KBM-7 (cell line): ENCODE results near the gene PARVA.

Source experiments
- DNase-seq: peaks from one replicate; pipeline ENCODE4 v3.0.0-alpha.2; 2015
- in situ Hi-C: fragments of 300-500 bp; cut with MboI; formaldehyde crosslinking; loops from 2 replicates; pipeline ENCODE4 v1.14.3; 2020; ENCODE audit warnings: low sequenced_read_pairs, low pct_unique_long_range_greater_than_20kb, mixed read lengths

PARVA gene

GRCh38 chr11:12560362-12560761 is 183.0 kb downstream of the PARVA start:
- in situ Hi-C loops: no loop called here
- no peak for DNase-seq

- no peak for DNase-seq
- in situ Hi-C loops: no loop called here
Observed at GRCh38 chr11:12560861-12561260, 183.5 kb downstream of the PARVA start.

GRCh38 chr11:12564012-12564411 is 186.6 kb downstream of the PARVA start:
- in situ Hi-C loops: no loop called here
- DNase-seq: no peak

- in situ Hi-C loops: no loop called here
Observed at GRCh38 chr11:12565406-12565805, 188.0 kb downstream of the PARVA start.

GRCh38 chr11:12567746-12568460 is 190.5 kb downstream of the PARVA start:
- in situ Hi-C loops: no loop called here
- no peak for DNase-seq

More at GRCh38 chr11:12565406-12565805, 188.0 kb downstream of the PARVA start:
- DNase-seq: no peak

GRCh38 chr11:12569499-12570425 is 192.4 kb downstream of the PARVA start:
- in situ Hi-C loops: no loop called here

GRCh38 chr11:12573707-12574485 is 196.5 kb downstream of the PARVA start:
- in situ Hi-C loops: no loop called here
- no peak for DNase-seq

More at GRCh38 chr11:12569499-12570425, 192.4 kb downstream of the PARVA start:
- DNase-seq: no peak

GRCh38 chr11:12577725-12578644 is 200.6 kb downstream of the PARVA start:
- in situ Hi-C loops: no loop called here
- DNase-seq: no peak

GRCh38 chr11:12581416-12581815 is 204.0 kb downstream of the PARVA start:
- no peak for DNase-seq
- in situ Hi-C loops: no loop called here

- no peak for DNase-seq
- in situ Hi-C loops: no loop called here
Observed at GRCh38 chr11:12581923-12582322, 204.6 kb downstream of the PARVA start.
